Frontal cortex (tissue), 4 donors: Measurements from ENCODE around the gene RBM7. TPM values are rescaled to one million over a fixed set of nuclear protein-coding genes. Genes with fewer than 3 reads are reported as not detected.

ENCODE experiments used
- DNase-seq, 2 donors: peaks; one replicate each; pipeline ENCODE4 v3.0.0; 2012; ENCODE audit warnings: low spot score in 2 of 2
- FAIRE-seq: peaks from 2 replicates; lab custom pipeline; 2012; peaks lifted over from hg19 to GRCh38; lab: Jason Lieb, UNC
- total RNA-seq: library from RNA; depleted of rRNA; stranded (reverse); fragments of >200 nt; gene quantifications from one replicate; pipeline ENCODE4 v1.2.3, GENCODE V29; 2014
- donor health status: control.
- donor health status: control.
- donor health status: control.

Gene RBM7
- total RNA-seq, 1 donor from 2014 or later = 25.7 TPM

DNA sequence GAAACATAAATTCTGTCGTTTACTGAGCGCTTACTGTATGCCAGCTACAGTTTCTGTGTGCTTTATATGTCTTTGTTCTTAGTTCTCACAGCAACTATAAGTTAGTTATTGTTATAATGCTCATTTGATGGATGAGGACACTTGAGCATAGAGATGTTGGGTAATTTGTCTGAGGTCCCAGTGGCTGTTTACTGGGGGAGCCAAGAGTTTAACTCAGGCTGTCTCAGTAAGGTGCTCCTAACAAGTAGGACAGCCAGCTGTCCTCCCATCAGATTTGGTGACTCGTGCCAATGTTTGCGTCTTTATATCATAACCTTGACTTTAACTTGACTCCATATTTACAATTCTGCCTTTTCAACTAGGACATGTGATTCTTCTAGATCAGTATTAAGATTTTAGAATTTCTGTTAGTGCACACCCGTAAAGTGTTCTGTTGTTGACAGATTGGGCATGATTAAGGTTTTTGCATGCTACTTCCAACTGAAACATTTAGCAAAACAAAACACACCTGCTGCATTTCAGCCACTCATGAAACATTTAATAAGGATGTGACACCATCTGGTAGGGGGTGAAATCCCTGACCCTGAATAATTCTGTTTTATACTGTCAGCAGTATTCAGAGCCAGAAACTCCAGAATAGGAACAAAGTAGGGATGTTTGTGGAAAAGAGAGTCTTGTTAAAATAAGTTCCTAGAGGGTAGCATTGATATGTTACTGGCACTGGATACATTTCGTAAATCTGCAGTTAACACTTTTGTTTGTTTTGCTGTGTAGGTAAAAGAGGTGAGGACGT, 40.7 kb downstream of the RBM7 start:
- FAIRE-seq = no peak
- DNase-seq = no peak

DNA sequence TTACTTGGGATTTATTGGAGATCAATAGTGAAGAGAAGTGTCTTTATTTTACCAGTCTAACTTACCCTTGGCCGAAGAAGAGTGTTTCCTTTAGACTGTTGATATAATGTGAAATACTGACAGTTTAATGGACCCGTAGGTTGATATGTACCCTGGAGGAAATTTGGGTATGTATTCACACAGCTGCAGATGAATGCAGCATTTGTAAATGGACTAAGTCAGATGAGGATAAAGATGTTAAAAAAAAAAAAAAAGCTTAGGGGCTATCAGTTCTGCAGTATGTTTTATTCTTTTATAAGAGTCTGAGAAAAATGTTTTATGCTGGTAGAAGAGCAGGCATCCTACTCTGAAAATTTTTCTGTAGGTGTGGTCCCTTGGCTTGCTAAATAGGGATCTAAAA, 41.5 kb downstream of the RBM7 start:
- FAIRE-seq (no peak), DNase-seq (no peak)

DNA sequence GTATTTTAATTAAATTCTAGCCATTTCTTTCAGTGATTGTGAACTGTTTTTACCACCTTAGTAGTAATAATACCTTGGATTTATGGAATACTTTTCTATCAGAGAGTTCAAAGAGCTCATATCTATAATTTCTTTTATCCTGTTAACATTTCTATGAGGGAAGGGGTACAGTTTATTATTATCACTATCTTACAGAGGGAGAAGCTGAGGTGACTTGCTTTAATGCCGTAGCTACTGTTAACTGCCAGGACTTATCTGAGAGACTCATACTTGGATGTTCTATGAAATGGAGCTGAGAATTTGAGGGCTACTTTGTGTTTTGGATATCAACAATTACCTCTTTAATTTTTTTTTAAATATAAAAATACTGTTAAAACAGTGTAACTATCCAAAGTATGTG, 42.1 kb downstream of the RBM7 start:
- FAIRE-seq (no peak), DNase-seq (no peak)

DNA sequence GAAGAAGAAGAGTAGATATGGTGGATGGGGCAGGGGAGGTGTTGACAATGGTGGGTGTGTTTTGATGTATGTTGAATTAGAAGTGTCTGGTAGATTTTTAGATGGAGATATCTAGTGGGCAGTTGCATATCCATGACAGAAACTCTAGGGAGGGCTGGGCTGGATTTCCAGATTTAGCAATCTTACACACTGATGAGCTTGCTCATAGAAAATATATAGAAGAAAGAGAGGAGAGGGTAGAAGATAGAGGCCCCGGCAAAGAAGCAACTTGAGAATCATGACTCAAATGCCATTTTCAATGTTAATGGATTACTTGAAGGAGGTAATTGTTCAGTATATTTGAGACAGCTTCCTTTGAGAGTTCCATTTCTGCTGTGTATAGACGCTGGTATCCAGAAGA, 47.0 kb downstream of the RBM7 start:
- DNase-seq = no peak
- FAIRE-seq = no peak

DNA sequence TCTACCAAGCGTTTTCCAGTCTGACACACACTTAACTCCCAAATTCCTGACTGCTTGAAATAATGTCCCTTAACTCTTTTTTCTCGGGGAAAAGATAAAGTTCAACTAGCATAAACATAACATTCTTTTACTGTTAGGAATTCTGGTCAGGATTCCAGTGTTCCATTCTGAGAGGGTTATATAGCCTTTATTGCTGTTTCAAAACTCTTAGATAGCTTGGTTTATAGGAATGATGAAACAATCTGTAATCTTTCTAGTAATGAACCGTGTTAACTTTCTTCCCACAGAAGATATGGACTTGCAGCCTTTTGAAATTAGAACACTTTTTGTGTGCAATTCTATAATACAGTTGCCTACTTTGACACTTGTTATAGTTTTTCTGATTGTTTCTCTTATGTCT, 47.4 kb downstream of the RBM7 start:
- no peak for DNase-seq
- no peak for FAIRE-seq

DNA sequence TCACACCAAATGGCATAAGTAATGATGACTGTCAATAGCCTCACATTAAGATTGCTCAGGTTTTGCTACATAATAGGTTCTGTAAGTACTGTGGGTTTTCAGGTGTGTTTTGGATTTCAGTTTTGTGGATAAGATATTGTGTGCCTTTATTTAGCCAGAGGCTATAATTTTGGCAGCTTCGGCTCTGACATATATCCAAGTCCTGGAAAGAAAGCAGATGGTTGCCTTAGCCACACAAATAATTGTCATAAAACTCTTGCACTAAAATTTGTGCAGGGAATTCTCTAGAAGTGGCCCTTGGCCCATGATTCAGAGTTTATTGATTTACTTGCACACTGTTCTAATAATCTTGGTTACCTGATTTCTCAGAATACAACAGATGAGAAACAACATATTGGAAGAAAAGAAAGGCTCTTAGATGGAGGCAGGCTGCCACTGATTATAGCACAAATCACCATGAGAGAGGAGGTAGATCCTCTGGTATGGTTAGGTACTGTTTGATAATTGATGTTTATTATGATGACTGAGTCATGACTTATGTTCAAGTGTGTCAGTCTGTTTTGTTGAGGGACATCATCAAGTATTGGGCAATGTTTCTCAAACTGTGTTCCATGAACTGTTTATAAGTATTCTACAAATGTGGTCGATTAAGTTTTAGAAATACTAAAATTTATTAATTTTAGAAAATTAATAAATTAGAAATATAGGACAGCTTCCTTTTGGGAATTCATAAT, 48.5 kb downstream of the RBM7 start:
- DNase-seq = no peak
- no peak for FAIRE-seq

GRCh38 chr11:114449845-114450244, 49.4 kb downstream of the RBM7 start:
- no peak for FAIRE-seq
- no peak for DNase-seq

GRCh38 chr11:114452399-114452798, 51.9 kb downstream of the RBM7 start:
- no peak for DNase-seq
- no peak for FAIRE-seq

Other genes with a start within 250 kb of the RBM7 start
- gene NNMT, start 104.3 kb upstream of the RBM7 start, total RNA-seq = 0.41 TPM
- gene C11orf71, start 155 bp upstream of the RBM7 start, total RNA-seq = 13.9 TPM
- gene REXO2, start 38.8 kb downstream of the RBM7 start, total RNA-seq = 32.2 TPM
- gene NXPE1, start 159.2 kb downstream of the RBM7 start, total RNA-seq = not detected
- not detected for gene NXPE4, start 195.1 kb downstream of the RBM7 start, total RNA-seq